ENCODE measurements around the gene CADM1.
A peak's percentile ranks its signal among the peaks of the same experiment; 100 is the strongest.

Gene CADM1

DNA sequence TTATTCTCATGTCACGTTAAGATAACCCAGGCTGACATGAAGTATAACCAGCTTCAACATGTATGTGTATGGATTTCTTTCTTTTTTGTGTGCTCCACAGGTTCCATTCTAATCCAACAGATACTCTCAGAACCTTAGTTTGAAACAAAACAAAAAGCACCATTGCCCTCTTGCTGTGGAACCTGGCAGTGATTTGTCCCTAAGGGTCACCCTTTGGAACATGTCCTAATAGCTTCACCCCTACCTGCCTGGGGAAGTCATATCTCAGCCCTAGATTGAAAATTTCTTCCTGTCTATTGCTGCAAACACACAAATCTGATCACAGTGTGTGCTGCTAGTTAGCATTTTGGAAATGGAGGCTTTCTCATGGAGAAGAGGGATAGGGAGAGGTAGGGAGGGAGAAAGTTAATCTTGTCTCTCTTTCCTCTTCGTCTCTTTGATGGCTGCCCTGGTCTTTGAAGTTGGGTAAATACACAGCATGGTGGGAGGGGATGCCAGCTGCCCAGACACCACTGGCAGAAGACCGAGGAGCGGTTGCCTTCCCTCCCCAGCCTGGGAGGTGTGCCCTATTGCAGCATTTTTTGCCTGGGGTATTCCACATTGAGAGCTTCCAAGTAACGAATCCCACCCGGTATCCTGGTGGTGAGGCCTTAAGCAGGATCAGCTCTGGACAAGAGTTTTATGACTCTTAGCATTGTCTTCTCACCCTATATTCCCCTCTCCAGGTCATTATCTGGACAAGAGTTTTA lies 11.6 kb upstream of the CADM1 start:
- no peak for DNase-seq

DNA sequence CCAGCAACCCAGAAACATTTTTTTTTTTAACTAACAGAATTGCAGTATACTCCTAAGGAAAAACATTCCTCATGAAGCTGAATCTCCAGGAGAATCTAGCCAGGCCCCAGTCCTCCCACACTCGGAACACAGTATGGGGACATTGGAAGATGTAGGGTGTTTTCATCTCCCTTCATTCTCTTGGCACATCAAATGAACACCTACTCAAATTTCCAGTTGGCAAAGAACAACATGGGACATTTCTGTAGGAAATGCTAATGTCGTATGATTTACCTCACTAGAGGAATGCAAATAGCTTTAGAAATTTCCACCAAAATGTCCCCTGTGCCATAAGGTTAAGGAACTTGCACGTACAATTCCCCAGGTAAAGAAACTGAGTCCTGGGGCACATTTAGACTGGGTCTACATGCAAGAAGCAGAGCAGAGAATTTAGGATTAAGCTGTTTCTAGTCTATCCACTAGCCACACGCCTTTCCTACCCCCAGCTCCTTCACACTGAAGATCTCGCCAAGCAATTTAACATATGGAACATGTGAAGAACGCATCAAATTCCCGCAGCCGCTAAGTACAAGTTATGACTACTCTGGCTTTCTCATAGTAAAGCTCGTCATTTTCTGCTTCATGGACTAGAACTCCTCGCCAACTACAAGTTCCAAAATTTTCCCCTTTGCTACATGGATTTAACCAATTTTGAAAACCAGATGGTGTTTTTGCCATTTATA lies 2.9 kb upstream of the CADM1 start:
- peak in 5 of 56 donors; percentile 5 to 18 (median 9) for DNase-seq

DNA sequence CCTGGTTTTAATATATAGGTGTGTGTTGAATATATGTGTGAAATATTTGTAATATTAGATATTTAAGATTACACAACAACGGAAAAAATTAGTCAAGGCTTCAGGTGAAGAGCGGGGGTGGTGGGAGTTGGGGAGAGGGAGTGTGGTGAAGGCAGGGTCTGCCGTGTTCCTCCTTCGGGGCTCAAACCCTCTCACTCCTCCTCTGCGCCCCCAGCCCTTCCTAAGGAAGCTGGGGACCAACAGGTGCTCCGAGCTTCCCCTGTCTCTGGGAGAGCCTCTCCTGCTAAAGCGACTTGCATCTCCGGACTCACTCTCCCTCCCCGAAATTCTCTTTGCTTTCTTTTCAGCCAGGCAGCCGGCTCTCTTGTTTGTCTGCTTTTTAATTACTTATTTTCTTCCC lies 960 bp upstream of the CADM1 start:
- peak in 5 of 56 donors; percentile 2 to 46 (median 8) for DNase-seq

DNA sequence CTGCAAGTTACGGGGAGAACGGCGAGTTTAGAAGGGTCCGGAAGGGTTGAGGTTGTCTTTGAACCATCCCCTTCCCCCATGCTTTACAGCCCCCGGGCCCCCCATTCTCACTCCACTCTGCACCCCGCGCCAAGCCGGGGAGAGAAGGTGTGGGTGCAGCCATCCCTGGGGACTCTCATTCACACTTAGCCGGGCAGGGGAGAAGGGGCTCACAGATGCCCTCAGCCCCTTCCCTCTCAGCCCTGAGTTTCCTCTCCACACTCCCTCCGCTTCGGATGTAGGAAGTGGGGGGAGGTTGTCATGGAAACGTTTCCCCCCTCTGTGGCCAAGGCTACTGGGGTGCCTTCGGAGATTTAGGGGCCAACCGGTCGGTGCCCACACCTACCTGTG lies 334 bp downstream of the CADM1 start:
- peak in 4 of 56 donors; percentile 52 to 91 (median 78) for DNase-seq

DNA sequence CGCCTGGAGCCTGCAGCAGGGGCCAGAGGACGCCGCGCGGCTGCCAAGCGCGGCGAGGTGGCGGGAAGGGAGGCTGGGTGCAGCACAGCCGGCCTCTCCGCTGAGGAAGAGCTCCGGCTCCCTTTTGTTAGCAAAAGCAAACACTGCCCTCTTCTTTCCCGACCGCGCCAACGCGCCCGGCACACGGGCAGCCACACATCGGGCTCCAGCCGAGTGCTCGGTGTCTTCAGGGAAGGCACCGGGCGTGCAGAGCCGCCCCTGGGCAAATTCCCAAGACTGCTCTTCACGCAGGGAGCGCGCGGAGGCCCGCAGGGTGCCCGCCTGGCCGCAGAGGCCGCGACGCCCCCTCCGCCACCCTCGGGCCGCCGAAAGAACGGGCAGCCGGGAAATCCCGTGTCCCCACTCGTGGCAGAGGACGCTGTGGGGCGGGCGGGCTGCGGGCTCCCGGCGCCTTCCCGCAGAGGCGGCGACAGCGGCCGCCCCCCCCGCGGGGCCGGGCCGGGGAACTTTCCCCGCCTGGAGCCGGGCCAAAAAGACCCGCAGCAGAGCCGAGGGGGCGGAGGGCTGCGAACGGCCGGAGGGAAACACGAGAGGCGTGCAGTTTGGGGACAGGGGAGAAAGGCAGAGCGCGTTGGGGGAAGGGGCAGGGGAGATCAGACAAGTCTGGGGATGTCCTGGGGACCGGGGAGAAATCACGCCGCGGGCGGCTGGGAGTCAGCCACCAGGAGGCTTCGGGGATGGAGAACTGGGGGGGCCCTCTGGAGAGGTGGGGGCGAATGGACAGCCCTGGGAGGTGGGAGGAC lies 931 bp downstream of the CADM1 start:
- DNase-seq: peak in 54 of 56 donors; percentile 26 to 91 (median 78)

DNA sequence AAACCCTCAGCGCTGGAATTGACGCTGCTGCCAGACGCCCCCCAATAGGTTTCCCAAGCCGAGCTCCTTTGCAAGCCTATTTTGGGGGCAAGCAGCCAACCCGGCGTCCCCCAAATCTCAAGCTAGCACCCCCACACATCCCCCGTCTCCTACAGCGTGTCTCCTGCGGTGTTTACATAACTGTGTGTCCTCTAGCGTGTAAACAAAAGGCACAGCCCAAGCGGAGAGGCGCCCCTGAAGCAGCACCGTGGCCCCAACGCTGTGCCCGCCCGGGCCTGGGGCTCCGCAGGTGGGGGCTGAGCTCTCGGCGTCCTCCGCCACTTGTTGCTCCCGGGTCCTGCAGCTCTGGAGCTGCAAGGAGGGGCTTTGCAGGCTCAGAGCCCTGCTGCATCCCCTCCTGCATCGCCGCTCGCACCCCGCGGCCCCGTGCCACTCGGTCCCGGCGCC lies 1.6 kb downstream of the CADM1 start:
- DNase-seq: peak in 8 of 56 donors; percentile 40 to 77 (median 50)

DNA sequence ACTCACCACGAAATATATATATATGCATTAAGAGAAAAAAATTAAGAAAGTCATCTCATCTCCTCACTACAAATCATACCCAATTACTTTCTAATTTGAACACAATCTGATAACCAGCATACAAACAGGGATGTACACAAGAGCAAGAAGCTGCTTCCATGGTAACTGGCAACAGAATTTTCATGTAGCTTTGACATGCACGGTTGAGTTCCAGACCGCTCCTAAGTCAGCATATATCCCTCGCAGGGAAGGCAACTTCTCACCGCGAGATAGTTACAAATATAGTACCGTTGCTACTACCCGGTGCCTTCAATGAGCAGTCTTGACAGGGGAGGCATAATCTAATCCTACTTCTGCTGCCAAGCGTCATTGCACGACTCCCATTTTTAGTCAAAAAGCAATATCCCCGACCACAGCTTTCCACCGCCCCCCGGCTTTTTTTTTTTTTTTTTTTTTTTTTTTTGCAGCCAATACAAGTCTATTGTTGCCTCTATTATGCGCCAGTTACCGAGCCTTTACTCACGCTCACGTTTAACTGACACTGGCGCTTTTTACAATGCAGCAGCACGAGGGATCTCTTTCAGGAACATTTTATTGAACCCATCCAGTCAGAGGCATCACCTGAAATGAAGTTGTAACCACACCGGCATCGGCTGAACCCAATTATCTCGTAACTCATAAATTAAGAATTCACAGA lies 2.2 kb downstream of the CADM1 start:
- peak in 17 of 56 donors; percentile 12 to 60 (median 41) for DNase-seq

DNA sequence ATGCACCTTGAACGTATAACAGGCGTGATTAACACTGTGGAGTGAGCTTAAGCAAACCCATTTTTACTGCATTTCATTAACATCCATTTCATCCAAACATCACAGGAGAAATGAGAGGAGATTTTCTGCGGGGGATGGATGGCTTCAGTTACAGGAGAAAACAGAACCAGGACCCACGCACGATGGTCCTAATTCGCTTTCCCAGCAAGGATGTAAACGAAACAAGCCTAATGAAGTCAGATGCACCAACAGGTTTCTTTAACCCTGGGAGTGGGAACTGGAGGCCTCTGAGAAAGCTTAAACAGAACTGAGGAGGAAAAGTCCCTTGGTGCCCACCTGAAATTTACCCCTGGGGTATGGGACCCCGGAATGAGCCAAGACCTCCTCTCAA lies 2.7 kb downstream of the CADM1 start:
- DNase-seq: peak in 11 of 56 donors; percentile 40 to 65 (median 55)

DNA sequence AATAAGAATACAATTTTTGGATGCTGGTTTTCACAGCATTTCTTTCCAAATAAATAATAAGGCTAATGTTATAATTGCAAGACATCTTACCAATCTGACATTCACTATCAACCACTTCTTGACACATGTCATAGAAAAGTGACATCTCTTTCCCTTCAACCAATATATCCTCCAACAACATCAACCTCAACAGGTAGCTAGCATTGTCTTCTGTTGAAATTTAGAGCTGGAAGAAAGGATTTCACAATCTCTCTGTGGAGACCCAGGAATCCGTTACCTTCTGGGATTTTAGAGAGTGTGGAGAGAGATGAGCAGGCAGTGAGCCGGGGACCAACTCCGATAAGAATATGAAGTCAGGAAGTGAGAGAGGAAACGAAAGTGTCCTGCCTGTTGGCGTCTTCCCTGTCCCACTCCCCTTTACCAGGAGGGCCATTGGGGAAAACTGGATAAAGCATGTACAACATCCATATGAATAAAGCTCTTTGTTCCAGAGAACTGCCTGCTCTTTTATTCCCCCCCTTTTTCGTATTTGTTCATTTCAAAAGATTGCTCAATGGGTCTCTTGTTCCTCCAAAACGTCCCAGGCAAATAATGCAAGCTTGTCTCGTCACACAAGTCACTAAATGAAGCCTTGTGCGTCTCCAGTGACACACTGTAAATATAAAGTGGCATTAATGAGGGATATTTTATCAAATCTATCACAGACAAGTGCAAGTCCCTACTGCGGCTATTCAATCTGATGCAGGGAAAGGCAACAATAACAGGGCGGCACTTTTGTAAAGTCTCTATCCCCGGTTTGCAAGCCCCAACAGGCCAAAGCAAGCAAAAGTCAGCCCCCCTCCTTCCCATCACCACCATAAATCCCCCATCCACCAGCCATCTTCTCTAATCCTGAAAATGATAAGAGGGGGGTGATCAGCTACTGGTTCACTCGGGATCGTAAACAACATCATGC lies 3.4 kb downstream of the CADM1 start:
- peak in 41 of 56 donors; percentile 9 to 77 (median 48) for DNase-seq

DNA sequence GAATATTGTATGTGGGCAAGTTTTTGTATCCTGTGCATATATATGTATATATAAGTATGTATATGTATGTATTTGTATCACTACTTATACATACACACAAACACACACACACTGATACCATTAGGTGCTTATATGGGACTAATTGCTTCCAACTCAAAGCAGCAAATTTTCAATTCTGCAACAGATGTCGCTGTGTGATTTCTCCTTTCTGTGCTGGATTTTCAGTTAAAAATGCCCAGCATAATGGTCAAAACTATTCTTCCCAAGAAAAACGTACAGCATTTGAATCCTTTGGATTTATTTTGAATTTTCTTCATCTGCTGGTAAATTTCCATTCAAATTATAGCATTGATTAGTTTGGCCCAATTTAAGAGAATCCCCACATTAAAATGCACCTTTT lies 4.3 kb downstream of the CADM1 start:
- DNase-seq: no peak

DNA sequence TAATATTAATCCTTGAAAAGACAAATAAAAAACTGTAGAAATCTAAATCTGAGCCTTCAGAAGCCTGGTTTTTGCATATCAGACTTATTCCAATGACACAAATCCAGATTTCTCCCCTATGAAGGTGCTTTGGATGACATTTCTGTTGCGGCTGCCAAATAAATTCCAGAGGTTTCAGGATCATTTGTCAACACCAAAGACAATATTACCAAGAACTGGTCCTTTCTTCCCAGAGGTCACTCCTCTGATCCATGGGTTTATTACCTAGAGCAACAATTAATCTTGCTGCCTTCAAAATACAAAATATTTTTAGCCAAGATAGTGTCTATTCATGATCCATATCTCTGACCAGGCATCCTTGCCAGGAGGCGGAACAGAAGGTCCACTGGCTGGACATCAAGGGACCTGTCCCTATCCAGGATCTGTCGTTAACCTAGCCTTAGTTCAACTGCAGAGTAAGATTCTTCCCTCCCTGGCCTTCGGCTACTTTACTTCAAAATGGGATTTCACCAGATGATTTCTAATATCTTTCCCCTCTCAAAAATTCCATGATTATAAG lies 4.9 kb downstream of the CADM1 start:
- DNase-seq: no peak

DNA sequence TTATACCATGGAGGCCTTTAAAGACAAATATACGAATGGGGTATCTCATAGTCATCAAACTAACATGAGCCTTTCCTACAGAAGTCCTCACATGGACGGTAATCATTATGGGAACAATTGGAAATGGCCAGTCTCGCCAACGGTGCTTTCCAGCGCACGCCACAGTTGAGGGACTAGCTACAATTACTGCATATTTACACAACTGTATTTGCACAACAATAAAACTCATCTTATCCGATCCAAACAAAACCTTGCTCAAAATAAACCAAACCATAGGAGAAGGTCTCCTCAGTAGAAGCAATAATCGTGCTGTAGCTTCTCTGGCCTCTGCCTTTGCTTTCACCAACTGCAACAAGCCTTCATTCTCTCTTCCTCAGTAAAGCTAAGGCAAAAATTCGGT lies 5.9 kb downstream of the CADM1 start:
- no peak for DNase-seq

DNA sequence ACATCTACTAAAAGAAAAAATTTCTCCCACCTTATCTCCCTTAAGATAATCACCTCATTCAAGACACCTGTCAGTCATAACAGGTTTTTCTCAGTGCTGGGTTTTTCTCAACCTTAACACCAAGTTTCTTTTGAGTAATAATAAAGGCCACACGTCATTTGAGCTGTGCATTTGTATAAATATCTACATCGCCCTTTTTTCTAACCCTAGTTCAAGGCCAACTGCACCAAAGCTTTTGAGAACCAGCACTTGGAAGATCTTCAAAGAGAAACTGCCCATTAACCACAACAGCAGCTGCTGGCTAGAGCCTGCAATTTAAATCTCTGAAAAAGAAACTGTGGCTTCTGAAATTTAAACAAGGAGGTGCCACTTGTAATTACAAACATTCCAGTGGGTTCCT lies 6.9 kb downstream of the CADM1 start:
- DNase-seq: no peak

DNA sequence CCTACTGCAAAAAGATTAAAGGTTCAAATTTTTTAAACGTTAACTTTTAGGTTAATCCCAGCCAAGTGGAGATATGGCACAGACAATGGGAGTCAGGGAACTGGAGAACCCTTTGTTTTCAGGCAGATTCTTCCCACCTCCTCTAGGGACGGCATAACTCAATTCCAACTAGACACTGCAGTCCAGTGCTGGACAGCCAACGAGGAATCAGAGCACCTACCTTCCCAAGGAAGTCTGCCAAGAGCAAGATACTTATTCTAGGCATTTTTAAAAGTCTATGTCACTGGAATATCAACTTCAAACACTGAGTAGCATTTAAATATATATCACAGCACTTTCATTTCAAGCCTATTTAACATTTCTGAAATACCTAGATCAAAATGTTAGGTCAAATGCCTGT lies 7.3 kb downstream of the CADM1 start:
- peak in 2 of 56 donors; percentile 11 to 17 for DNase-seq

DNA sequence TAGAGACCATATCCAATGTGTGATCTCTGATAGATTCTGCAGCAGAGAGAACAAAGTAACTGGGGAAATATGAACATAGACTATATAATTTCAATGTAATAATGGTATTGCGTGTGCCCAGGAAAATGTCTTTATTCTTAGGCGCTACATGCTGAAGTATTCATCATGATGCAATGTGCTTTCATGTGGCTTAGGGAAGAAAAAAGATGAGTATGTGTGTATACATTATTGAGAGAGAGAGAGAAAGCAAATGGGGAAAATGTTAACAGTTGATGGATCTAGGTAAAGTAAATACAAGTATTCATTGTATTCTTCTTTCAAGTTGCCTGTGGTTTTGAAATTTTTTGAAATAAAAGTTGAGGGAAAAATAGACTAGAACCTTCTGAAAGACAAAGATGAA lies 10.3 kb downstream of the CADM1 start:
- no peak for DNase-seq

DNA sequence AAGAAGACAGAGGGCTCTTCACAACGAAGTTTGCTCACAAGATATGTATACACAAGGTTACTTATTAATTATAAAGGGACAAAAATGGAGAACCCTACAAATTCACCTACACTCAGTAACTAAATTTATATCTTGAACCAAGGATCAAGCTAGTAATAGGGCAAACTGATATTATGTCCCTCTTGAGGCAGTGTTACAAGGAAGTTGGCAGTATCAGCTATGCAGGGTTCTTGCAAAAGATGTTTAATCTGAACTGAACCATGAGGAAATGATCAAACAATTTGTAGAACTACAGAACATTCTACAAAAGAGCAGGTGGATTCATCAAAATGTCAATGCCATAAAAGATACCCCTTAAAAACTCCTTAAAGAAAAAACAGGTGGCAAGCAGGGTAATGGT lies 10.7 kb downstream of the CADM1 start:
- no peak for DNase-seq

DNA sequence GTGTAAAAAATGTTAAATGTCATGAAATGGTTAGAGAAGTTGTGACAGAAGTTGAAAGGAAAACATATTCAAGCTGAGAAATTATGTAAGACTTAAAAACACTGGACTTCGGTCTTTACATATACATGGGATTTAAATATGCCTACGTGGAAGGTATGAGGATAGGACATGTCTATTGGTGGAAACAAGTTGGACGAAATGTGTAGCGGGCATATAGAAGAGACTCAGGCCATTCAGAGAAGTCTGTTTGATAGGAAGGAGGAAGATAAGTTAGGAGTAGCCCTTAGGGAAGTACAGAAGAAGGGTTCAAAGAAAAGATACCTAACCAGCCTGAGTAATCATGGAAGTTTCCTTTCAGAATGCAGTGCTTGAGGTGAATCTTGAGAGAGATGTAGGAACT lies 14.7 kb downstream of the CADM1 start:
- DNase-seq: no peak

DNA sequence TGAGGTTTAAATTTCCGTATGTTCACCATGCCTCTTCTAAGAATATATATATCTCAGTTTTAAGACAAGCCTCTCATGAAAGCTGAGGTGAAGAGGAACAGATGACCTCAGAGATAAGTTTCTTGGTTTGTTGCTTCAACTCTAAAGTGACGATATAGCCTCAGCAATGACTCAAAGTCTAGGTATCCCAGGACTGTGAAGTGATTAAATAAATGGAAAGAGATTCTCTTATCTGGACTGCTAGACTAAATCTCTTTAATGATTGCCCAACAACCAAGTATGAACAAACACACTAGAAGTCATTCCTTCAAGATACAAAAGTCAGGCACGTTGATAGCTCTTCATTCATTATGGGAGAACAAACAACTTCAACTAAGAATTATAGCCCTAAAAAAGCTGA lies 15.3 kb downstream of the CADM1 start:
- no peak for DNase-seq

DNA sequence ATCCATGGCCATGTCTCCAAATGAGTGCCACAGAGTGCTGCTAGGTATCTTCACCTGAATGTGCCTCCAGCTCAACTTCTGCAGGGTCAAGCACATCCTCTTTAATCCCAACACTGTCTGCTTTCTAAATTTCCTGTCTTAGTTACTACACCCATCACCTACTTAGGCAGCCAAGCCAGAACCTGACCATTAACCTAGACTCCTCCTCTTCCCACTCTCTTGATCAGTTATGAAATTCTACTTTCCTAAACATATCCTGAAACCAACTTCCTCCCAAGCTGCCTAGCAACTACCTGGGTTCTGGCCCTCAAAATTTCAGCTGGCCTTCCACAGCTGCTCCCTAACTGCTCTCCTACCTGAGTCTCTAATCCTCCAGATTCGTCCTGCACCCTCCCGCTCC lies 22.7 kb downstream of the CADM1 start:
- no peak for DNase-seq

DNA sequence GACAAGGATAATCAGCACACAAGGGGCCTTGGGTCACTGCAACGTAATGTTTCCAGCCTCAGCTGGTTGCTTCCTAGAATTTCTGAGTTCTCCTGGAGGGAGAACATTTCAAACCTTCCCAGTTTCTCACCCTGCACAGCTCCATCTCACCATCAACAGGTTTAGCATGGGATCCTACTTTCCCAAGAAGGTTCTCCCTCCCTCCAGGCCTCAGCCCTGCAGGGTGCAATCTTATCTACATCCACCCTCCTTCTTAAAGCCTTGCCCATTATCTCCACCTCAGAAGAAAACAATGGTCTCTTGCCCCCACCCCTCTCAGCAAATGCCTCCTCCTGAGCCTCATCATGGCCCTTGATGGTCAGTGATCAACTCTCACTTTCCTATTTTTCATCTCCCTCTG lies 23.6 kb downstream of the CADM1 start:
- DNase-seq: no peak
